ENCODE data around the gene TTC27.
"Not testable (repeated sequence)": the region's sequence is repeated elsewhere in the genome, so short reads cannot be mapped to it uniquely, and the experiment has no call there.

Gene TTC27

GRCh38 chr2:32862269-32863055, 234.6 kb downstream of the TTC27 start:
- DNase-seq = no peak

GRCh38 chr2:32863326-32863725, 235.5 kb downstream of the TTC27 start:
- no peak for DNase-seq

GRCh38 chr2:32863803-32864202, 236.0 kb downstream of the TTC27 start:
- no peak for DNase-seq

GRCh38 chr2:32864334-32865111, 236.7 kb downstream of the TTC27 start:
- no peak for DNase-seq

- no peak for DNase-seq
Measured at GRCh38 chr2:32865399-32866068, 237.7 kb downstream of the TTC27 start.

GRCh38 chr2:32866462-32866861, 238.6 kb downstream of the TTC27 start:
- not testable (repeated sequence) for DNase-seq
